ENCODE results near the gene CLCN5. TPM values are rescaled to one million over a fixed set of nuclear protein-coding genes. Genes with fewer than 3 reads are reported as not detected.

Gene CLCN5
- total RNA-seq, 4 donors from 2014 or later, result 3.2 to 5.9 (median 3.8) TPM

GRCh38 chrX:49892542-49892941 is 29.9 kb upstream of the CLCN5 start:
- ATAC-seq, result no peak

DNA sequence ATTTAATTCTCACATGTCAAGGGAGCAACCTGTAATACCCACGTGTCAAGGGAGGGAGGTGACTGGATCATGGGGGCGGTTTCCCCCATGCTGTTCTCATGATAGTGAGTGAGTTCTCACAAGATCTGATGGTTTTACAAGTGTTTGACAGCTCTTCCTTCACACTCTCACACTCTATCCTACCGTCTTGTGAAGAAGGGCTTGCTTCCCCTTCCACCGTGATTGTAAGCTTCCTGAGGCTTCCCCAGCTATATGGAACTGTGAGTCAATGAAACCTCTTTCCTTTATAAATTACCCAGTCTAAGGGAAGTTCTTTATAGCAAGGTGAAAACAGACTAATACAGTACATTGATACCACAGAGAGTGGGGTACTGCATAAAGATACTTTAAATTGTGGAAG is 25.4 kb upstream of the CLCN5 start:
- no peak for TF ChIP-seq POLR2AphosphoS5 (IDR thresholded peaks at IDR 0.05)
- no peak for ATAC-seq
- WGBS, 2 donors (ENCODE audit: low coverage in 1 of 2), result 90 to 100% methylated on average over 1 to 2 of the region's 4 CpGs

More at GRCh38 chrX:49892542-49892941, 29.9 kb upstream of the CLCN5 start:
- TF ChIP-seq EP300 (IDR thresholded peaks at IDR 0.05), result no peak
- no peak for TF ChIP-seq POLR2AphosphoS5 (IDR thresholded peaks at IDR 0.05)
- TF ChIP-seq POLR2A (IDR thresholded peaks at IDR 0.05), result no peak
- TF ChIP-seq, protein P1, sequence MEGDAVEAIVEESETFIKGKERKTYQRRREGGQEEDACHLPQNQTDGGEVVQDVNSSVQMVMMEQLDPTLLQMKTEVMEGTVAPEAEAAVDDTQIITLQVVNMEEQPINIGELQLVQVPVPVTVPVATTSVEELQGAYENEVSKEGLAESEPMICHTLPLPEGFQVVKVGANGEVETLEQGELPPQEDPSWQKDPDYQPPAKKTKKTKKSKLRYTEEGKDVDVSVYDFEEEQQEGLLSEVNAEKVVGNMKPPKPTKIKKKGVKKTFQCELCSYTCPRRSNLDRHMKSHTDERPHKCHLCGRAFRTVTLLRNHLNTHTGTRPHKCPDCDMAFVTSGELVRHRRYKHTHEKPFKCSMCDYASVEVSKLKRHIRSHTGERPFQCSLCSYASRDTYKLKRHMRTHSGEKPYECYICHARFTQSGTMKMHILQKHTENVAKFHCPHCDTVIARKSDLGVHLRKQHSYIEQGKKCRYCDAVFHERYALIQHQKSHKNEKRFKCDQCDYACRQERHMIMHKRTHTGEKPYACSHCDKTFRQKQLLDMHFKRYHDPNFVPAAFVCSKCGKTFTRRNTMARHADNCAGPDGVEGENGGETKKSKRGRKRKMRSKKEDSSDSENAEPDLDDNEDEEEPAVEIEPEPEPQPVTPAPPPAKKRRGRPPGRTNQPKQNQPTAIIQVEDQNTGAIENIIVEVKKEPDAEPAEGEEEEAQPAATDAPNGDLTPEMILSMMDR (IDR thresholded peaks at IDR 0.05), result no peak
- H3K27ac ChIP-seq, result no peak overlapping the region
- H3K9me3 ChIP-seq, result no peaks in the 10 kb centered on the region
- H3K4me3 ChIP-seq, result no peak overlapping the region
- no peaks in the 10 kb centered on the region for H3K27me3 ChIP-seq
- H3K4me1 ChIP-seq, result no peaks in the 10 kb centered on the region
- no peaks in the 10 kb centered on the region for H3K36me3 ChIP-seq
- 88% methylated on average over 3 of the region's 4 CpGs; no CpG with 5 or more reads in 1 of the 2 donors for WGBS, 2 donors (ENCODE audit: low coverage in 1 of 2)

GRCh38 chrX:49901048-49901447 is 21.3 kb upstream of the CLCN5 start:
- H3K27me3 ChIP-seq, result peaks cover 7% of the 10 kb centered on the region
- ATAC-seq, result no peak
- H3K4me3 ChIP-seq, result no peak overlapping the region
- no peak overlapping the region for H3K27ac ChIP-seq
- no peaks in the 10 kb centered on the region for H3K36me3 ChIP-seq
- TF ChIP-seq, protein P1 (IDR thresholded peaks at IDR 0.05), result no peak
- TF ChIP-seq EP300 (IDR thresholded peaks at IDR 0.05) (no peak), POLR2AphosphoS5 (IDR thresholded peaks at IDR 0.05) (no peak), POLR2A (IDR thresholded peaks at IDR 0.05) (no peak)
- H3K4me1 ChIP-seq, result no peaks in the 10 kb centered on the region
- no peaks in the 10 kb centered on the region for H3K9me3 ChIP-seq

More for the DNA sequence above, 25.4 kb upstream of the CLCN5 start:
- no peak overlapping the region for H3K27ac ChIP-seq
- H3K4me1 ChIP-seq, result no peaks in the 10 kb centered on the region
- H3K27me3 ChIP-seq, result peaks cover 7% of the 10 kb centered on the region
- no peaks in the 10 kb centered on the region for H3K36me3 ChIP-seq
- H3K4me3 ChIP-seq, result no peak overlapping the region
- no peaks in the 10 kb centered on the region for H3K9me3 ChIP-seq

DNA sequence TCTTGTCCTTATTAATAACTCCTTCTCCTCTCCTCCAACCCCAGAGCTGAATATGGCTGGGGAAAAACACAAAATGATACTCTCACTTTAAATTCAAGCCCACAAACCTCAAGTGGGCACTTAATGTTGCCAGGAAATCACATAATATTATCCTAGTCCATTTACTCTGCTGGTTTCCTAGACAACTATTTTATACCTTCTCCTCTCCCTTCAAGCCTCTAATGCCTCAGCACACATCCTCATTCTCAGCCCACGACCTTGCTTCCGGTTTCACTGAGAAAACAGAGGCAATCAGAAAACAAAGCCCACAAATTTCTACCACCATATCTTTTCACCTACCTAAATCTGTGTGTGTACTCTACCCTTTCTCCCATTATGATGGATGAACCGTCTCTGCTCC is 12.1 kb upstream of the CLCN5 start:
- H3K36me3 ChIP-seq, result no peaks in the 10 kb centered on the region
- WGBS, 2 donors (ENCODE audit: low coverage in 1 of 2), result 27 to 60% methylated on average over 3 of the region's 3 CpGs
- no peak for TF ChIP-seq EP300 (IDR thresholded peaks at IDR 0.05)
- TF ChIP-seq POLR2AphosphoS5 (IDR thresholded peaks at IDR 0.05), result no peak
- TF ChIP-seq, protein P1 (IDR thresholded peaks at IDR 0.05), result no peak
- TF ChIP-seq POLR2A (IDR thresholded peaks at IDR 0.05), result no peak
- no peak for ATAC-seq
- no peak overlapping the region for H3K4me3 ChIP-seq
- no peak overlapping the region for H3K27ac ChIP-seq
- no peaks in the 10 kb centered on the region for H3K4me1 ChIP-seq
- H3K27me3 ChIP-seq, result no peaks in the 10 kb centered on the region
- H3K9me3 ChIP-seq, result no peaks in the 10 kb centered on the region

DNA sequence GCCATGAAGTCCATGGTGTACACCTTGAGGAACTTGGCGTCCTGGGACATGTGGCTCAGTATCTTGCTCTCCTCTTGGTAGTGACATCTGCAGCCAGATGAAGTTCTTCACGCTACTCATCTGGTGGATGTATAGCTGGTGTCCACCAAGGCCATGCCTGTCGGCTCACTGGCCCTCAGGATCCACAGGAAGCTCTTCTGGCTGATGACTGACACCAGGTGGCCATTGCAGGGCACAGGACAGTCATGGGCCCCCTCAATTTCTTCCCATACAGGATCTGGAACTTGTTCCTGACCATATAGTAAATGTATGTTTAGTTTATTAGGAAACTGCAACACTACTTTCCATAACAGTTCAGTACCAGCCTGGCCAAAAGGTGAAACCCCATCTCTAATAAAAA is 10.3 kb upstream of the CLCN5 start:
- no peak overlapping the region for H3K4me3 ChIP-seq
- TF ChIP-seq POLR2AphosphoS5 (IDR thresholded peaks at IDR 0.05) (no peak), EP300 (IDR thresholded peaks at IDR 0.05) (no peak), POLR2A (IDR thresholded peaks at IDR 0.05) (no peak)
- TF ChIP-seq, protein P1 (IDR thresholded peaks at IDR 0.05), result no peak
- H3K4me1 ChIP-seq, result no peaks in the 10 kb centered on the region
- H3K27me3 ChIP-seq, result no peaks in the 10 kb centered on the region
- H3K9me3 ChIP-seq, result no peaks in the 10 kb centered on the region
- WGBS, 2 donors (ENCODE audit: low coverage in 1 of 2), result no CpG with 5 or more reads among the region's 3 CpGs
- no peak for ATAC-seq
- H3K27ac ChIP-seq, result no peak overlapping the region
- H3K36me3 ChIP-seq, result no peaks in the 10 kb centered on the region

Data from gastroesophageal sphincter (tissue), 4 donors.